Glomerular visceral epithelial cell (primary cell): ENCODE measurements around the gene SLAMF6.
"Not testable (repeated sequence)": the region's sequence is repeated elsewhere in the genome, so short reads cannot be mapped to it uniquely, and the experiment has no call there.

ENCODE experiments used
- DNase-seq: peaks from one replicate; pipeline ENCODE4 v3.0.0-alpha.2; 2016; ENCODE audit errors: extremely low spot score

SLAMF6 gene

GRCh38 chr1:160522622-160523345, at the start of gene SLAMF6:
SLAMF6 (minus strand) TSS chr1:160523255; CDS start chr1:160523192, 63 bp downstream.
- DNase-seq = no peak

- no peak for DNase-seq
These were observed 47.8 kb upstream of the SLAMF6 start for GRCh38 chr1:160570840-160571239.

- no peak for DNase-seq
These were observed 46.8 kb upstream of the SLAMF6 start for GRCh38 chr1:160569806-160570205.

- no peak for DNase-seq
These were observed 45.0 kb upstream of the SLAMF6 start for GRCh38 chr1:160567858-160568682.

GRCh38 chr1:160567341-160567740, 44.3 kb upstream of the SLAMF6 start:
- DNase-seq = no peak

- DNase-seq = no peak
These were observed 42.5 kb upstream of the SLAMF6 start for GRCh38 chr1:160565564-160565963.

GRCh38 chr1:160563230-160563629, 40.2 kb upstream of the SLAMF6 start:
- DNase-seq = not testable (repeated sequence)

- DNase-seq = not testable (repeated sequence)
These were observed 39.7 kb upstream of the SLAMF6 start for GRCh38 chr1:160562745-160563144.

- DNase-seq = no peak
These were observed 37.8 kb upstream of the SLAMF6 start for GRCh38 chr1:160560806-160561205.

- DNase-seq = no peak
These were observed 37.1 kb upstream of the SLAMF6 start for GRCh38 chr1:160560045-160560705.

GRCh38 chr1:160559437-160559836, 36.4 kb upstream of the SLAMF6 start:
- not testable (repeated sequence) for DNase-seq

- DNase-seq = no peak
These were observed 35.8 kb upstream of the SLAMF6 start for GRCh38 chr1:160558660-160559380.

- DNase-seq = no peak
These were observed 30.7 kb upstream of the SLAMF6 start for GRCh38 chr1:160553778-160554177.

- no peak for DNase-seq
These were observed 29.4 kb upstream of the SLAMF6 start for GRCh38 chr1:160552425-160552824.

GRCh38 chr1:160550572-160551034, 27.5 kb upstream of the SLAMF6 start:
- DNase-seq = no peak

- no peak for DNase-seq
These were observed 26.6 kb upstream of the SLAMF6 start for GRCh38 chr1:160549665-160550006.

GRCh38 chr1:160548960-160549664, 26.1 kb upstream of the SLAMF6 start:
- DNase-seq = no peak

- DNase-seq = no peak
These were observed 25.1 kb upstream of the SLAMF6 start for GRCh38 chr1:160548183-160548582.

GRCh38 chr1:160547422-160547821, 24.4 kb upstream of the SLAMF6 start:
- DNase-seq = no peak

- DNase-seq = no peak
These were observed 23.9 kb upstream of the SLAMF6 start for GRCh38 chr1:160546942-160547341.

- no peak for DNase-seq
These were observed 21.6 kb upstream of the SLAMF6 start for GRCh38 chr1:160544647-160545046.
